ENCODE data around the gene SIRT6.
"Not testable (repeated sequence)": the region's sequence is repeated elsewhere in the genome, so short reads cannot be mapped to it uniquely, and the experiment has no call there.

SIRT6 gene

GRCh38 chr19:4173479-4174212 is 8.7 kb downstream of the SIRT6 start:
- no peak for DNase-seq

- no peak for DNase-seq
These were observed 9.4 kb downstream of the SIRT6 start for GRCh38 chr19:4172861-4173473.

GRCh38 chr19:4171676-4172075 is 10.7 kb downstream of the SIRT6 start:
- no peak for DNase-seq

GRCh38 chr19:4164262-4164661 is 18.1 kb downstream of the SIRT6 start:
- no peak for DNase-seq

- DNase-seq = no peak
These were observed 20.8 kb downstream of the SIRT6 start for GRCh38 chr19:4161415-4162077.

- not testable (repeated sequence) for DNase-seq
These were observed 24.4 kb downstream of the SIRT6 start for GRCh38 chr19:4157971-4158370.

- no peak for DNase-seq
These were observed 25.2 kb downstream of the SIRT6 start for GRCh38 chr19:4157164-4157563.

GRCh38 chr19:4154571-4155312 is 27.6 kb downstream of the SIRT6 start:
- DNase-seq = no peak

- DNase-seq = no peak
These were observed 29.9 kb downstream of the SIRT6 start for GRCh38 chr19:4152241-4152998.

GRCh38 chr19:4151623-4152022 is 30.7 kb downstream of the SIRT6 start:
- DNase-seq = no peak

- DNase-seq = peak; percentile 43
These were observed 32.7 kb downstream of the SIRT6 start for GRCh38 chr19:4149518-4150288.

GRCh38 chr19:4144666-4145249 is 37.6 kb downstream of the SIRT6 start:
- no peak for DNase-seq

GRCh38 chr19:4142916-4143315 is 39.4 kb downstream of the SIRT6 start:
- DNase-seq = not testable (repeated sequence)

- DNase-seq = peak; percentile 68
These were observed 42.1 kb downstream of the SIRT6 start for GRCh38 chr19:4140237-4140711.

- DNase-seq = peak; percentile 33
These were observed 42.6 kb downstream of the SIRT6 start for GRCh38 chr19:4139614-4140236.

GRCh38 chr19:4138445-4138844 is 43.9 kb downstream of the SIRT6 start:
- DNase-seq = no peak

- no peak for DNase-seq
These were observed 45.7 kb downstream of the SIRT6 start for GRCh38 chr19:4136680-4137088.

- DNase-seq = not testable (repeated sequence)
These were observed 47.0 kb downstream of the SIRT6 start for GRCh38 chr19:4135386-4135785.

- no peak for DNase-seq
These were observed 48.0 kb downstream of the SIRT6 start for GRCh38 chr19:4134351-4134750.

- DNase-seq = no peak
These were observed 51.5 kb downstream of the SIRT6 start for GRCh38 chr19:4130744-4131438.
